BE2C (cell line): Measurements from ENCODE around the gene NLGN2.

ENCODE experiments used
- DNase-seq: peaks from one replicate; pipeline ENCODE4 v3.0.0-alpha.2; 2020
- H3K27me3 ChIP-seq: fragments of 250-450 bp; sonication (Bioruptor Pico); 2 replicates; pipeline ENCODE4 v1.5.1; 2020; ENCODE audit warnings: mild to moderate bottlenecking
- H3K36me3 ChIP-seq: fragments of 250-450 bp; sonication (Bioruptor Pico); 2 replicates; pipeline ENCODE4 v1.5.1; 2020; ENCODE audit warnings: mild to moderate bottlenecking
- H3K4me1 ChIP-seq: fragments of 250-450 bp; sonication (Bioruptor Pico); 2 replicates; pipeline ENCODE4 v1.5.1; 2020
- H3K4me3 ChIP-seq: 2 replicates; pipeline ENCODE4 v1.5.1; 2011; ENCODE audit warnings: low read depth, low read length
- H3K9me3 ChIP-seq: fragments of 250-450 bp; sonication (Bioruptor Pico); 2 replicates; pipeline ENCODE4 v1.5.1; 2020
- CTCF ChIP-seq: IDR thresholded peaks from 2 replicates; pipeline ENCODE4 v1.5.1; 2012; ENCODE audit warnings: mild to moderate bottlenecking, low read depth, low read length

Gene NLGN2

GRCh38 chr17:7468290-7468689 lies 60.6 kb downstream of the NLGN2 start:
- TF ChIP-seq CTCF: no peak
- H3K27me3 ChIP-seq: no peaks in the 10 kb centered on the region
- no peaks in the 10 kb centered on the region for H3K36me3 ChIP-seq
- no peak for DNase-seq
- no peaks in the 10 kb centered on the region for H3K4me1 ChIP-seq
- H3K9me3 ChIP-seq: no peaks in the 10 kb centered on the region
- no peak overlapping the region for H3K4me3 ChIP-seq

GRCh38 chr17:7468804-7469389 lies 61.3 kb downstream of the NLGN2 start:
- Histone ChIP-seq H3K4me3 (no peak overlapping the region), H3K9me3 (no peaks in the 10 kb centered on the region), H3K4me1 (no peaks in the 10 kb centered on the region), H3K27me3 (no peaks in the 10 kb centered on the region), H3K36me3 (no peaks in the 10 kb centered on the region)
- no peak for TF ChIP-seq CTCF
- no peak for DNase-seq
